ENCODE data around the gene PCSK6. TPM values are rescaled to one million over a fixed set of nuclear protein-coding genes. Genes with fewer than 3 reads are reported as not detected.

The PCSK6 gene
- total and polyA plus RNA-seq, 2 of the 8 experiments (the other 6 are each of a cell fraction or from before 2014, with no cell fraction given) = 1.9 to 4.0 TPM

GRCh38 chr15:101445562-101446517 is 43.7 kb downstream of the PCSK6 start:
- no peak for DNase-seq (ENCODE audit: low read depth in 1 of 2, low spot score in 2 of 2)
- Histone ChIP-seq H3K79me1 (ENCODE audit: low read depth, low read length) (no peaks in the 10 kb centered on the region), H3K4ac (replicated peaks; ENCODE audit: insufficient read length, low read depth, low read length) (no peak overlapping the region), H2BK20ac (ENCODE audit: low read length) (no peak overlapping the region), H3K14ac (ENCODE audit: insufficient read length) (no peak overlapping the region), H2BK12ac (ENCODE audit: low read depth, low read length) (no peak overlapping the region), H3K23me2 (ENCODE audit: low read depth, low read length) (peaks cover 2% of the 10 kb centered on the region; the same call in 1 of the 2 replicates), H3K4me1 (replicated peaks in 1 of 4; ENCODE audit: control insufficient read depth in 3 of 4, insufficient read depth in 4 of 4, low read length in 3 of 4) (no peaks in the 10 kb centered on the region; a peak in 1 of 7 replicates), H3K18ac (ENCODE audit: extremely low read depth, low read length) (no peak overlapping the region), H4K91ac (replicated peaks; ENCODE audit: insufficient read length, low read length) (no peak overlapping the region), H3K23ac (ENCODE audit: insufficient read length) (no peak overlapping the region), H3K4me3 (ENCODE audit: extremely low read depth in 1 of 4, insufficient read depth in 2 of 4, low read depth in 3 of 4, low read length in 4 of 4) (no peak overlapping the region), H3K9me3 (ENCODE audit: insufficient read depth in 2 of 2, low read depth in 1 of 2, low read length in 1 of 2) (no peaks in the 10 kb centered on the region), H2BK15ac (ENCODE audit: low read length) (no peak overlapping the region), H2BK5ac (ENCODE audit: low read depth, low read length) (no peak overlapping the region), H3K36me3 (ENCODE audit: control insufficient read depth in 2 of 4, insufficient read depth in 4 of 4, low read length in 3 of 4) (no peaks in the 10 kb centered on the region), H2AK5ac (ENCODE audit: low read depth, low read length) (no peak overlapping the region), H4K8ac (ENCODE audit: extremely low read depth, insufficient read depth, low read length) (no peak overlapping the region), H4K20me1 (replicated peaks in 1 of 2; ENCODE audit: control insufficient read depth in 1 of 2, insufficient read depth in 2 of 2, low read length in 2 of 2) (no peaks in the 10 kb centered on the region), H3K56ac (replicated peaks; ENCODE audit: insufficient read length, low read depth, low read length) (no peak overlapping the region), H4K5ac (ENCODE audit: insufficient read length, low read depth, low read length) (no peak overlapping the region), H2AFZ (ENCODE audit: low read length) (no peak overlapping the region), H3K27ac (ENCODE audit: low read depth, low read length) (no peak overlapping the region), H3K79me2 (ENCODE audit: control insufficient read depth in 1 of 2, insufficient read depth in 2 of 2, low read length in 2 of 2) (no peaks in the 10 kb centered on the region), H3K27me3 (replicated peaks in 1 of 4; ENCODE audit: control insufficient read depth in 3 of 4, extremely low read depth in 1 of 4, insufficient read depth in 3 of 4, low read length in 3 of 4) (no peaks in the 10 kb centered on the region; a peak in 1 of 7 replicates), H2BK120ac (replicated peaks; ENCODE audit: low read depth, low read length) (no peak overlapping the region), H3K9ac (replicated peaks in 1 of 4; ENCODE audit: extremely low read depth in 1 of 4, low read depth in 3 of 4, low read length in 3 of 4) (no peak overlapping the region), H3K4me2 (ENCODE audit: insufficient read depth in 1 of 2, low read depth in 2 of 2, low read length in 2 of 2) (no peak overlapping the region)
- POLR2A ChIA-PET (ENCODE audit: partially characterized antibody) = interaction anchor here (0.6 kb wide), 1 partner anchor 58 kb away, joined by 3 read pairs; no protein-coding TSS in a partner anchor
- WGBS, 2 experiments (ENCODE audit: extremely low coverage in 1 of 2, insufficient coverage in 1 of 2, insufficient read length in 1 of 2, insufficient replicate concordance in 2 of 2, low coverage in 1 of 2, low lambda C conversion rate in 2 of 2, missing lambda C conversion rate in 1 of 2) = 79% methylated on average over 22 of the region's 22 CpGs; no CpG with 5 or more reads in 1 of the 2 experiments
- CTCF ChIA-PET (ENCODE audit: partially characterized antibody) = no interaction called here
- no peak for FAIRE-seq
- TF ChIP-seq CHD1 (IDR thresholded peaks at IDR 0.05; ENCODE audit: low read depth, low read length) (no peak), TEAD4 (IDR thresholded peaks at IDR 0.05; ENCODE audit: low read depth, low read length) (no peak), FOSL1 (IDR thresholded peaks at IDR 0.05; ENCODE audit: insufficient read depth, low read depth, low read length) (no peak), CBX5 (IDR thresholded peaks at IDR 0.05; ENCODE audit: low read depth, low read length) (no peak), SAP30 (IDR thresholded peaks at IDR 0.05; ENCODE audit: insufficient read depth, insufficient replicate concordance, low read length) (no peak), CTCF (IDR thresholded peaks at IDR 0.05; ENCODE audit: control extremely low read depth in 1 of 3, insufficient read depth in 1 of 3, low read depth in 1 of 3, low read length in 3 of 3) (no peak), NANOG (IDR thresholded peaks at IDR 0.05; ENCODE audit: insufficient read depth, low read depth, low read length, poor library complexity, severe bottlenecking) (no peak), GABPA (IDR thresholded peaks at IDR 0.05; ENCODE audit: borderline replicate concordance, insufficient read depth, low read length) (no peak)

Data from H1 (cell line).